Inflammatory macrophage treated with lipopolysaccharide for 1 hour (primary cell): ENCODE measurements around the gene SLC35F3.
"Not testable (repeated sequence)": the region's sequence is repeated elsewhere in the genome, so short reads cannot be mapped to it uniquely, and the experiment has no call there.

ENCODE experiments used
- DNase-seq, 2 donors: peaks; one replicate each; pipeline ENCODE4 v3.0.0-alpha.2; 2020 to 2022

SLC35F3 gene

DNA sequence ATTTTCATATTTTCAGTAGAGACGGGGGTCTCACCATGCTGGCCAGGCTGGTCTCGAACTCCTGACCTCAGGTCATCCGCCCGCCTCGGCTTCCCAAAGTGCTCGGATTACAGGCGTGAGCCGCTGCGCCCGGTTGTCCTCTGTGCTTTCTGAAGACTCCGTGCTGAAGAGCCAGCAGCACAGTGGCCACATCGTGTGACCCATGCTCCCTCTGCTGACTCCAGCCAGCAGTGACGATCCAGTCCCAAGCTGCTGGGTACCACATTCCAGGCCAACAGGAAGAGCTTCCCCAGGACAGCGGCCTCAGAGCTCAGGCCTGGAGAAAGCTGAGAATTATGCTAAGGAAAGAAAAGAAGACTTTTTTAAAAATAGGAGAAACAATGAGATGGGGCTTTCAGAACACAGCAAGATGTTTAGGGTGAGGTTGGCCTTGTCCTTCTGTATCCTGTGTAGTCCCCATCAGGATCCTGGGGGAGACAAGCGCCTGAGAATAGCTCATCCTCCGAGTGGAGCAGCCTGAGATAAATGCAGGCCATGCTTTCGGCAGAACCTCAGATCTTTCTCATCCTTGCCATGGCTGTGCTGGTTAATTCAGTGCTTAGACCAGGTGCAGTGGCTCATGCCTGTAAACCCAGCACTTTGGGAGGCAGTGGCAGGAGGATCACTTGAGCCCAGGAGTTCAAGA, 207.1 kb downstream of the SLC35F3 start:
- DNase-seq = no peak

DNA sequence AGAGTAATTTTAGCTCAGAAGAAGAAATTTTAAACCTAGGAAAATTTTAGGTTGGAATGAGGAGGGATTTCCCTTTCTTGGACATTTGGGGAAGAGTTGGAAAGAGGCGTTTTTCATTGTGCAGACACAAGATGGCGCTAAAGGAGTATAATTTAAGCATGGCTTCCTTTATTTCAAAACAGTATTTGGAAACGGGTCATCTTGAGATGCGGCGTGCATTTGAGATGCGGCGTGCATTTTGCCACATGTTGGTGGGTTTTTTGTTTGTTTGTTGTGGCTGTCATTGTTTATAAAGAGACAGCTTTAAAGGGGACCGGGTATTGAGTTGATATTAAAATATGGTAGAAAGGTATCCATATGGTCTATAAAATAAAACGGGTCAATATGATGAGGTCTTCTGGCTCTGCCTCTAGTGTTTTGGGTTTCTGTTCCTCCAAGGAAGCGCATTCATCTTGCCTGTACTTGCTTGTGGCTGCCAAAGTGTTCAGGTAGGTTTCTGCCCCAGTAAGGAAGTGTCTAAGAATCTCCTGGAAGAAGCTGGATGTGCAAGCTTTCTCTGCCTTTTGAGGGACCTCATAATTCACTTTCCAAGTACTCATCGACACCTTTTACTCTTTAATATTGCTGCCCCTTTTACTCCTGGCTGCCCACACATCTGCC, 210.3 kb downstream of the SLC35F3 start:
- peak; percentile 47 to 81 for DNase-seq

DNA sequence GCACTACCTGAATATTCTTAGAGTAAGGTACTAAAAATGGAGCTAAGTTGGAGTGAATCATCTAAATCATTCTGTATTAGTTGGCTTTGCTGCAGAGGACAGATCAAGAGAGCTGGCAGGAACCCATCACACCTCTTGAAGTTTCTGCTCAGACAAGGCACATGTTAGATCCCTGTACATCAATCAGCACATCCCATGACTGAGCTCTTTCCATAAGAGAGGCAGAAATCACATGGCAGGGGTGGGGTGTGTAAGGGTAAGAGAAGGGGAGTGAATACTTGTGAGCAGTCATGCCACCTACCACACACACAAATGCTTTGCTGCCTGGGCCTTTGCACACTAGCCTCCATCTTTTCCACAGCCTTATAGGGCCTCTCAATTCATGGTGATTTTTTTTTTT, 214.4 kb downstream of the SLC35F3 start:
- no peak for DNase-seq

DNA sequence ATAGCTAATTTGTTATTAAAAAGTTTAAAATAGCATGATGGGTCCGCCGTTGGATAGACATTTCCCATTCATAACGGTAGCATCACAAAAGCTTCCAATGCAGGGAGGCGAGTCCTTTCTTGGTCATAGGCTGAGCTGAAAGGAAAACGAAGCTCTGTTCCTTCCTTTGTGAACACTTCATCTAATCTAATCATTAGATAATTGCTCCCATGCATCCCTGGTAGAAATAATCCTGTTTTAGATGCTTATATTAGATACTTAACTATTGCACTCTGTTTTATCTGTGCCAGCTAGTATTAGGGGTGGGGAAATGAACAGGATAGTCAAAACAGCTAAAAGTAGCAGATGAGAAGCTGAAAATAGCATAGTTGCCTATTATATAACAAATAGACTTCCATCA, 215.0 kb downstream of the SLC35F3 start:
- DNase-seq = no peak

DNA sequence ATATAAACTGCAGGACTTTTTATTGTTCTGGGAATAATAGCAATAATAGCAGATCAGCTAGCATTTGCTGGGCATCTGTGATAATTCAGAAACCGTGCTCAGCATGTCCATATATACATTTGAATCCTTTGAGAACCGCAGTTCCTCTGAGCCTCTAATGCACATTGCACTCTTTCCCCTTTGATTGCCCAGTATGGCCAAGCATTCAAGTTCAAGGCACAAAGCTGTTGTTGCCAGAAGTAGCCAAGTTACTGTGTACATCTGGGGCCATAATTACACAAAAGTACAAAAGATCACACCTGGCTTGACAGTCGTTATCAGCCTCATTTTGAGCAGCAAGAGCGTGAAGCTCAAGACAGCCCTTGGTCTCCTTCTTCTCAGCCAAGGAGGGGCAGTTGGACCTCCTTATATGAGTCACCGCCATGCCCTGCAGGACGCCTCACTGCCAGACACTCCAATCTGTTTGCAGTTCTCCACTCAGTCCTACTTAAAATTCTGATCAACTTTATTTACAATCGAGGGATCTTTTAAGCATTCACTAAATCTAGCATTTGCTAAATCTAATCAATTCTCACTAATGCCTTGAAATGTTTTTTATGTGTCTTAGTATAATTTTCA, 216.0 kb downstream of the SLC35F3 start:
- no peak for DNase-seq

DNA sequence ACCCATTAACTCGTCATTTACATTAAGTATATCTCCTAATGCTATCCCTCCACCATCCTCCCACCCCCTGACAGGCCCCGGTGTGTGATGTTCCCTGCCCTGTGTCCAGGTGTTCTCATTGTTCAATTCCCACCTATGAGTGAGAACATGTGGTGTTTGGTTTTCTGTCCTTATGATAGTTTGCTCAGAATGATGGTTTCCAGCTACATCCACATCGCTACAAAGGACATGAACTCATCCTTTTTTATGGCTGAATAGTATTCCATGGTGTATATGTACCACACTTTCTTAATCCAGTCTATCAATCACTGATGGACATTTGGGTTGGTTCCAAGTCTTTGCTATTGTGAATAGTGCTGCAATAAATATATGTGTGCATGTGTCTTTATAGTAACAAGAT, 217.2 kb downstream of the SLC35F3 start:
- DNase-seq = not testable (repeated sequence)

DNA sequence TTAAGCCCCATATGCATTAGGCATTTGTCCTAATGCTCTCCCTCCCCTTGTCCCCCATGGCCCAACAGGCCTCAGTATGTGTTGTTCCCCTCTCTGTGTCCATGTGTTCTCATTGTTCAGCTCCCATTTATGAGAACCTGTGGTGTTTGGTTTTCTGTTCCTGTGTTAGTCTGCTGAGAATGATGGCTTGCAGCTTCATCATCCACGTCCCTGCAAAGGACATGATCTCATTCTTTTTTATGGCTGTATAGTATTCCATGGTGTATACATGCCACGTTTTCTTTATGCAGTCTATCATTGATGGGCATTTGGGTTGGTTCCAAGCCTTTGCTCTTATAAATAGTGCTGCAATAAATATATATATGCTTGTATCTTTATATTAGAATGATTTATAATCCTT, 218.1 kb downstream of the SLC35F3 start:
- DNase-seq = not testable (repeated sequence)

DNA sequence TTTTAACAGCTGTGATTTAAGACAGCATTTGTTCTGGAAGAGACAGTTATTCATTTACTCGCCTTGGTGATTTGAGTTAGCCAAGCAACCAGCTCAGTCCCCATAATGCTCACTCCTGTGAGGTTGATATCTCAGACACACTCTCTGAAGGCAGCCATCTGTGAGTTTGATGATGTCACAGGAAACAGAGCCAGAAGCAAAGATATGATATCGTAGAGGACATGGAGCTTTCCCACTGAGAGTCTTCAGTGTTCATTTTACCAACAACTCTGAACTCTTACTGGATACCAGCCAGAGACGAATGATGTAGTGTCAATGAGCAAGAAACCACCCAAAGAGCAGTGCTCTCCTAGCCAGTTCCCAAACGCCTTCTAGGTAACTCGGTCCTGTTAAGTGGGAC, 219.4 kb downstream of the SLC35F3 start:
- DNase-seq = no peak

DNA sequence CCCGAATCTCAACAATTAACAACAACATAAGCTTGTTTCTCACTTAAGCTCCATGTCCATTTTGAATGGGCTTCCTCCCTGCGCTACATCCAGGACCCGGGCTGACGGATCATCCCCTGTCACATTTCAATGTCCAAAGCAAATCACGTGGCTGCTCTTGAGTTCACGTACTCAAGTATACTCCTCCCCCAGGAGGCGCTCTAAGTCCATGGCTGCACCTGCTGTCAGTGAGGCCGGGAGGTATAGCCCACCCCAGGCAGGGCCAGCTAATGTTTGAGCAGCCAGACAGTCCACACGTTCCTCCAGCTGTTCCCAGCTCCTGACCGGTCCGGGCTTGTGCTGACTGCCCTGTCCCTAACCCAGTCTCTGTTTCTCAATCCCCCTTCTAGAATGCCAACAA, 220.8 kb downstream of the SLC35F3 start:
- peak in 1 of 2 donors; percentile 14 for DNase-seq

DNA sequence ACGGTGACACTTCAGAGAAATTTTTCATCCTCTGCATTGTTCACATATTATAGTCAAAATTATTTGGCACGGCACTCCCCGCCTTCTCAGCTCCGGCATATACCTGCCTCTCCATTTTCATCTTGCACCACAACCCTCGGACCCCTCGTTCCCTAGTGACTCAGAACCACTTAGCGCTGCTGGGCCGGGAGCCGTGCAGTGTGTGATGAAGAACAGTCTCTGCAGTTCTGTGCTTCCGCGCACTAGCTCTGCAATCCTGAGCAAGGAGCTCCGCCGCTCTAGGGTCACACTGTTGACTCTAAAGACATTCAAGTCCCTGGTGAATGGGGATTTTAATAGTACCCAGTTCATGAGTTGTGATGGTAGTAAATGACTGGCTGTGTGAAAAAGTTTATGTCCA, 221.2 kb downstream of the SLC35F3 start:
- DNase-seq = no peak

DNA sequence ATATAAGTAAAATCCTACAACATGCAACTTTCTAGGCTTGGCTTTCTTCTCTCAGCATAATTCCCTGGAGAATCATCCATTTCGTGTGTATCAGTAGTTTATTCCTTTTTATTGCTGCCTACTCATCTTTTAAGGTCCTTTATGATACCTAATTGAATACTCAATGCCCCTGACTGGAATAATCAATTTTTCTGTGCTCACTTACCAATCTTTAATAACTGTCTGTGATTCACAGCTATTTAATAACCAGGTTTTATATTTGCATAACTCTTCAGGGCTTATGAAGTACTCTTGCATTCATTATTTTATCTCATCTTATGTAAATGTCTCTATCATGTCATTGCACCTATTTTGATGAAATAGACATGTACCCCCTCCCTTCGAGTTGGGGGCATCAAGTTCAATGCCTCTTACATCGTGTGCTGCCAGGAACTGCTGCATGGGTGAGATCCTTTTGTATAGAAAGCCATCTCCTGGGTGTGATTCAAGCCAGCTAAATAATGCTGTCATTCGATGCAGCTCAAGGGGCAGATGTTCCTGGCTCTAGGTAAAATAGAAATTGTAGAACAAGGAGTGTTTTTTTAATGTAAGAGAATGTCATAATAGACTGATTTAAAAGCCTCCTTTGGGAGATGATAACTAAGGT, 222.7 kb downstream of the SLC35F3 start:
- no peak for DNase-seq

DNA sequence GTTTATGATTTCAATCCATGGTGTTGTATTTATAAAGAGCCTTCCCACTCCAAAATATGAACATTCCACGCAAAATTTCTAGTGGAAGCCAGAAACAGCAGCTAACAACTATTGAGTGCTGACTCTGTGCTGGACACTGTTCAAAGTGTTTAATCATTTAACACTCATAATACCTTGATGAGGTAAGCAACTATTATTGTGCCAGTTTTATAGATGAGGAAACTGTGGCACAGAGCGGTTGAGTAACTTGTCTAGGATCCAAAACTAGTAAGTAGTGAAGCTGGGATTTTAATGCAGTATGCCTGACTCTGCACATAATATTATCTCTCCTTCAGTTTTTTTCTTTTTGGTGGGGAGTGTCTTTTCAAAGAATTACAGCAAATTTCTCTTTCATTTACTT, 228.3 kb downstream of the SLC35F3 start:
- DNase-seq = no peak

DNA sequence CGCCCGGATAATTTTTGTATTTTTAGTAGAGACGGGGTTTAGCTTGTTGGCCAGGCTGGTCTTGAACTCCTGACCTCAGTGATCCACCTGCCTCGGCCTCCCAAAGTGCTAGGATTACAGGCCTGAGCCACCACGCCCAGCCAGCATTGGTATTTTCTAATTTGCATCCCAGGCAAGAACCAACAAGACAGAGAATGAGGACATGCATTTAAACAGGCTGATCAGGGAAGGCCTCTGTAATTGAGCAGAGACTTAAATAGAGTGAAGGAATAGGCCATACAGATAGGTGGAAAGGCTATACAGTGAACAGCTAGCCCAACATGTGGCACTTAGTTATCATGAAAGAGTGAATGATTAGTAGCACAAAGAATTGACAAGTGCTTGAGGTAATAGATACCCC, 230.4 kb downstream of the SLC35F3 start:
- no peak for DNase-seq

DNA sequence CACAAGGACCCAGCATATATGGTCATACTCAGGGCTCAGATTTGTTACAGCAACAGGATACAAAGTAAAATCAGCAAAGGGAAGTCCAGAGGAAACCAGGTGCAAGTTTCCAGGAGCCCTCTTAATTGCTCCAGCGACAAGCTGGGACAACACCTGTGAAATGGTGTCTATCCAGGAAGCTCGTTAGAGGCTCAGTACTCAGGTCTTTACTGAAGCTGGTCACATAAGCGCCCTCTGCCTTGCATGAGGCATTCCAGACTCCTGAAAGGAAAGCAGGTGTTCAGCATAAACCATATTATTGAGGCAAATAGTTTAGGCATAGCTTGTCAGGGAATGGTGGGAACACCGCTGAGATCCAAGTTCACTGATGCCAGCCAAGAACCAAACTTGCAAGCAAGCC, 231.0 kb downstream of the SLC35F3 start:
- DNase-seq = no peak

DNA sequence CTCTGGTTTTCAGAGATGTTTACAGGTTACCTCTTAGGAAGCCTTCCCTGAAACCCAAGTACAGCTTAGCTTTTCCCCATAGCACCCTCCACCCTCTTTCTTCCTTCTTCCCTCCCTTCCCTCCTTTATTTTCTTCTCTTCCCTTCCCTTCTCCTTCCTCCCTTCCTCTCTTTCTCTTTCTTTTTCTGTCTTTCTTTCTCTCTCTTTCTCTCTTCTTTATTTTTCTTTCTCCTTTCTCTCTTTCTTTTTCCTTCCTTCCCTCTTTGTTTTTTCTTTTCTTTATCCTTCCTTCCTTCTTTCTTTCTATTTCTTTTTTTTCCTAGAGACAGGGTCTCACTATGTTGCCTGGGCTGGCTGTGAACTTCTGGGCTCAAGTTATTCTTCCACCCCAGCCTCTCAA, 231.6 kb downstream of the SLC35F3 start:
- DNase-seq = no peak

DNA sequence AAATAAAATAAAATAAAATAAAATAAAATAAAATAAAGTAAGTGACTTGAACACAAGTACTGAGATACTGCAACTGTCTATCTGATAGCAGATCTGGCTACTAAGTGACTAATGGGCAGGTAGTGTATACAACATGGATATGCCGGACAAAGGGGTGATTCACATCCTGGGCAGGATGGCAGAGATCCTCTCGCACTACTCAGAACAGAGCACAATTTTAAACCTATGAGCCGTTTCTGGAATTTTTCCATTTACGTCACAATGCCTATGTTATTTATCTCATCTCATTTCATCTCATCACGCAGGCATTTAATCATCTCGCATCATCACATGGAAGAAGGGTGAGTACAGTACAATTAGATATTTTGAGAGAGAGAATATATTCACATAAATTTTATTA, 235.5 kb downstream of the SLC35F3 start:
- DNase-seq = no peak

DNA sequence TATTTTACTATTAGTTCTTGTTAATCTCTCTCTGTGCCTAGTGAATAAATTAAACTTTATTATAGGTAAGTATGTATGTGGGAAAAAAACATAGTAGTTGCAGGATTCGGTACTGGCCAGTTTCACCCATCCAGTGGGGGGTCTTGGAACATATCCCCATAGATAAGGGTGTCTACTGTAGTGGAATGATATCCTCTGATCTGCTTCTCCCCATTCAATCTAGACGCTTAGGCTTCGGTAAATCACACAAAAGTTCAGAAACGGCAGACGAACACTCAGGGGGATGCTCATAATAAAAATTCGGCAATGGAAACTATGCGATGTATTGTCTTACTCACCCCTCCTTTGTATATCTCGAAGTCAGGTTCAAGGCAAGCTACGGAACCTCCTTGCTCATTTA, 235.9 kb downstream of the SLC35F3 start:
- no peak for DNase-seq

DNA sequence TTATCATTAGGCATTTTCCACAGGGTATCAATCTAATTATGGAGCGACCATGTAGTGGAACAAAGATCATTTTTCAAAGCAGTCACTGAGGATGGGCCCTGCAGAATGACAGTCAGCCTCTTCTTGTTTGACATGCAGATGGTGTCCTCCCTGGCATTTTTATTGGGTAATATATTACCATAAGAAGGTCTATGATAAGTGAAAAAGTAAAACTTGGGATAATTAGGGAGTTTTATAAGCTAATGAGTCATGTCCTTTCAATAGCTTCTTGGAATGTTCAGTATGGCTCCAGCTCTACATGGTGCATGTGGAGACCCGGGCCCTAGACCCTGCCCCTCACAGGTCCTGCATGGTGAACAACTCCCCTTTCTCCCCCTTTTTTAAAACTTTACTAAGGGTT, 236.5 kb downstream of the SLC35F3 start:
- DNase-seq = no peak

DNA sequence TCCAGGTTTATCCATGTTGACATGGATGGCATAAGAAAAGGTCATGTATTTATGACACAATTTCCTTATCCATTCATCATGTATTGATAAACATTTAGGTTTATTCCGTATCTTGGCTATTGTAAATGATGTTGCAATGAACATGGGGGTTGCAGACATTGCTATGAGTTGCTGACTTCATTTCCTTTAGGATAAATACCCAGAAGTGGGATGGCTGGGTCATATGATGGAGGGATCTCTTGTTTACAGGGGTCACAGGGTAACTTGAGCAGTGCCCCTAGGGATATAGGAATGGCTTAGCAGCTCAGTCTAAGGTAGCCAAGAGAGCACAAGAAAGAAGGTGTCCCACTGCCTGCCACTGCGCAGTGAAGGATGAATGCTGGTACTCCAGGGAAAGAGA, 239.2 kb downstream of the SLC35F3 start:
- DNase-seq = no peak

DNA sequence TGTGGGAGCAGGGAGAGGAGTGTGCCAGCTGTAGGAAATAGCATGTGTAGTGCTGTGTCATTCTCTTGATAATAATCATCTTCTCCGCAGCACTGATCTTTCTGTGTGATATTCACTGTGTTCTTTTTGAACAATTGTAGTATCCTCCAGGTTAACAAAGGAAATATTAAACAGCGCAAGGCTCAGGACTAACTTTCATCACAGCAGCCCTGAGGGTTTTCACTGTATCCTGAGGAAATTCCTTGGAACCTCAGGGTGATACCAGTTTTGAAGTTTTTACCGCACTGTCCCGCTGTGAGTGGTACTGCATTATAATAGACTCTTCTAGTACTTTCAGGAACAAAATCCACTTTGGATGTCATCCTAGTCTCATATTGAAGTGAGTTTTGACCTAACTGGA, 240.4 kb downstream of the SLC35F3 start:
- no peak for DNase-seq

DNA sequence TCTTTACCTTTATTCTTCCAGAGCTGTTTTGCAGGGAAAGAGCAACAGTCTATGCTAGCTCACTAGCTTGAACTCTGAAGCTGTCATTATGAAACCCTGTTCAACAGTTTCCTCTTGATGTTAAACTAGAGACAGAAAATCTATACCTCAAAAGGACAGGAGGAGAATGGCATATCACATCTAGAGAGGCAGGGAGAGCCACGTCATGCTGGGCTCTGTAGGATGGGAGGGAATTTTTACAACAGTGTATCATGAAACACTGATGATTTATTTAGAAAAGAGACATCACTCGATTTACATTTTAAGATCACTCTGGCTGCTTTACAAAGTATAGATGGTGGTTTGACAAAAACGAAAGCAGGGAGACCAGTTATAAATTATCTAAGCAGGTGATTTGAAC, 243.9 kb downstream of the SLC35F3 start:
- no peak for DNase-seq

DNA sequence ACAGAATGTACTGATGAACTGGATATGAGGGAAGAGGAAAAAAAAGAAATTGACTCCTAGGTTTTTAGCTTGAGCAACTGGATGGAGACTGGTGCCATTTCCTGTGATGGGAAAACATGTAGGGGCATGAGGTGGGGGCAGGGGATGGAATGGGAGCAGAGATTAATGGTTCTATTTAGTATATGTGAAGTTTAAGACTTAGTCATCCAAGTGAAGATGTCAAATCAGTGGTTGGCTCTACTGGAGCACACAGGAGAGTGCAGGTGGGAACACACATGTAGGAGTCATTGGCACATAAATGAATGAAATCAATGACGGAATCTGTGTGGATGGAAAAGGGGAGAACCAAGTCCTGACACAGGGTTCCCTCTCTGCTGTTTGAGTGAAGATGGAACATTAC, 244.3 kb downstream of the SLC35F3 start:
- DNase-seq = no peak

DNA sequence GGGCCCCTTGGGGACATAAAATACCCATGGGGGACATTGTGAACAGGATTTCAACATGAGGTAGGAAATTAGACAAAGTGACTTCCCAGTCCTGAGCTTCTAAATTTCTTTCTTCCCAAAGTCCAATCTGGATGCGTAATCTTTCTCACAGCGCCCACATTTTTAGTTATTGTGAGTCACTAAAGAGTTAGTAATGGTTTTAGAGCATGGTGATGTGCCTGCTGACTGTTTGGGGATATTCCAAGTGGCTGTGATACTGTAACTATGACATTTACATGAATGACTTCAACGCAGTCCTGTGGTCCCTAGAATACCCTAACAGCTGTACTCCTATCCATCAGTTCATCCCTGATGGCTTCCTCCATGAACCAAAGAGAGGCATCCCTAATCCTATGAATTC, 244.7 kb downstream of the SLC35F3 start:
- no peak for DNase-seq

DNA sequence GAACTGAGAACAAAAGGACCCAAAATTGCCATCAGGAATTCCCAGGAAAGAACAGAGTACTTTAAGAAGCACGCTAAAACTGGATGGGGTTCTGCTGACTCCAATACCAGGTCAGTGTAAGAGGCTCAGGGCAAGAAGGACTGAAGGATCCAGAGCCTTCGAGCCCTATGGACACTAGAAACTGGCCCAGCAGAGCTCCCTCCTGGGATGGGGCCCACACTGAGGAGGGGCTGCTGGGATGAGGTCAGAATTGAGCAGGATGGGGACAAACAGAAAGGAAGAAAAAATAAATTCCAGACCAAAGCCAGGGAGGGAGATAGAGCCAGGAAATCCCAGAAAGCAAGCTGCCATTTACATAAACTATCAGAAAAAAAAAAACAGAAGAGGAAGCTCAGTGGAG, 246.4 kb downstream of the SLC35F3 start:
- no peak for DNase-seq
